ENCODE data around the gene SEPTIN1. TPM values are rescaled to one million over a fixed set of nuclear protein-coding genes. Genes with fewer than 3 reads are reported as not detected.

The SEPTIN1 gene
- total RNA-seq, 1 donor from 2014 or later, result not detected

DNA sequence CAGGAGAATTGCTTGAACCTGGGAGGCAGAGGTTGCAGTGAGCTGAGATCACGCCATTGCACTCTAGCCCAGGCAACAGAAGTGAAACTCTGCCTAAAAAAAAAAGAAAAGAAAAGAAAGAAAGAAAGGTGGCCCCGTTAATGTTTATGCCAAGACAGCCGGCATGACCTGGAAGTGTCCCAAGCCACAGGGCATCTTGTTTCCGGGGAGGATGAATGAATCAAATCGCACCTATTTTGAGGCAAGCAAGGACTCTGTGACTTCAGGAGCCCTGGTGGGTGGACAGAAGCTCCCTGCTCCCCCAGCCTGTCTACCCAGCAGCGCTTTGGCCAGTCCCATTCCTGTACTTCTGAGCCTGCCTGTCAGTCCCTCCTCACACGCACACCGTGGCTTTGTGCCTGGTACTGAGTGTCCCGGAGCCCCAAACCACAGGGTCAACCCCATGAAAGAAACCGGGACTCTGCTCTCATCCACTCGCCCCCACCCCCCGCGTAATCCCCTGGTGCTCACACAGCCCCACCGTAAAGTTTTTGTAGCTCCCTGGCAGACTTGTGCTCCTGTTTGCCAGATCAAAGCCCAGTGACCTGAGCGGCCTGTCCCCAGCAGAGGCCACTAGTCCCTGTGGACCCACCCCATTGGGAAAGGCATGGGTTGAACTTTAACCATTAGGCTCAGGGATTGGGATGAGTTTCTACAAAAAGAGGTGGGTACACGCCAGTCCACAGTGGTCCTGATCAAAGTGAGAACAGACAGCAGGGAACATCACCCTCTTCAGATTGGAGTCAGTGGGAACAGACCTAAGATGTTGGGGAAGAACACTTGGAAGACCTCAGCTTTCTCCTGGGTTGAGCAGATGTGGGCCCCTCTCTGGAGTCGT, 46.5 kb downstream of the SEPTIN1 start:
- no peak for DNase-seq

DNA sequence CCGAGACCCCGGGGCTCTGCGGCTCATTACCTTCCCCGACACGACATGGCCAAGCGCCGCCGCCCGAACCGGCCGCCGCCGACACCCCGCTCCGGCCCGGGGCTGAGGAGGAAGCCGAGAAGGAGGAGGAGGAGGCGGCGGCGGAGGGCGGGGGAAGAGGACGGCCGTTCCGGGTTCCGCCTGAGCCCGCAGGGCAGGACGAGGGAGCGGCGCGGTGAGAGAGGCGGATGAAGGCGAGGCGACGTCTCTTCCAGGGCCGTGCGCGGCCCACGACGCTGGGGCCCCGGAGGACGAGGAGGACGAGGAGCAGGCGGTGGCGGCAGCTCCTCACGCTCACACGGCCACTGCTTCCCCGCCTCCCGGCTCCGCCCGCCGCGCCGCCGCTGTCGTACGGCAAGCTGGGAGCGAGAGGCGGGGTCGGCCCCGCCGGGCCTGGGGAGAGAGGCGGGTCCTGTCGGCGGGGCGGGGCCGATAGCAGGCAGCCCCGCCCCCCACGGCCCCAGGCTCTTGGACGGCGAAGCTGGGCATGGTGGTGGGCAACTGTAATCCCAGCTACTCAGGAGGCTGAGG, 47.2 kb downstream of the SEPTIN1 start:
- peak; percentile 80 for DNase-seq

DNA sequence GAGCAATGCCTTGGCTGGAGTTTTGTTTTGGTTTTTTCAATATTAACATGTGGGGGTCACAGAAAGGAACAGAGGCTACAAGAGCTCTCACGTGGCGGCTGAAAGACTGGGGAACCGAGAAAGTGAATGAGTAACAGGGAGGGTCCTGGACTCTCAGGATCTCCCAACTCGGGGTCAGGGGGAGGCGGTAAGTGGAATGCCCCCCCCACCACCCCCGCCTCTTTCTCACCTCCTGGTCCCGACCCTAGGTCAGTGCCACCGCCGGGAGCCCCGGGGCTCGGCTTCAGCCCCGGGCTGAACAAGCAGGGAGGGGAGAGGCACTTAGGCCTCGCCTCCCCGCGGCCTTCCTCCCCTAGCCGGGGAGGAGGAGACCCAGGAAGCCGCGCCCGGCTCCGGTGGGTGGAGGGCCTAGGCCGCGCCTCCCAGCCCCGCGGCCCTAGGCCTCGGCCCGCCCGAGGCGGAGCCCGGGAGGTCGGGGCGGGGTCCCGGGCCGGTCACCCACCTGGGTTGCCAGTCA, 47.8 kb downstream of the SEPTIN1 start:
- peak; percentile 57 for DNase-seq

Other genes with a start within 250 kb of the SEPTIN1 start
- gene CORO1A, start 199.0 kb downstream of the SEPTIN1 start, total RNA-seq, result 1.9 and 4.7 TPM in 2 replicates
- 57.5 and 245 TPM in 2 replicates for gene BOLA2B, start 188.9 kb downstream of the SEPTIN1 start, total RNA-seq
- gene SLX1A, start 188.7 kb downstream of the SEPTIN1 start, total RNA-seq, result 44.0 and 72.8 TPM in 2 replicates
- gene SULT1A3, start 183.3 kb downstream of the SEPTIN1 start, total RNA-seq, result 2.6 and 7.1 TPM in 2 replicates
- 1.1 and 4.3 TPM in 2 replicates for gene NPIPB13, start 134.1 kb downstream of the SEPTIN1 start, total RNA-seq
- gene CD2BP2, start 27.3 kb downstream of the SEPTIN1 start, total RNA-seq, result 44.4 and 50.4 TPM in 2 replicates
- gene TBC1D10B, start 12.1 kb downstream of the SEPTIN1 start, total RNA-seq, result 37.4 and 57.4 TPM in 2 replicates
- not detected in 2 replicates for gene MYL11, start 7.8 kb downstream of the SEPTIN1 start, total RNA-seq
- 16.5 and 20.1 TPM in 2 replicates for gene ZNF48, start 12.9 kb upstream of the SEPTIN1 start, total RNA-seq
- gene ZNF771, start 25.0 kb upstream of the SEPTIN1 start, total RNA-seq, result 14.8 and 21.4 TPM in 2 replicates
- 61.3 and 61.9 TPM in 2 replicates for gene DCTPP1, start 47.5 kb upstream of the SEPTIN1 start, total RNA-seq
- gene SEPHS2, start 63.3 kb upstream of the SEPTIN1 start, total RNA-seq, result 16.0 and 17.1 TPM in 2 replicates
- gene ITGAL, start 90.2 kb upstream of the SEPTIN1 start, total RNA-seq, result not detected in 2 replicates
- 18.6 and 21.3 TPM in 2 replicates for gene ZNF768, start 144.0 kb upstream of the SEPTIN1 start, total RNA-seq
- gene ZNF747, start 152.3 kb upstream of the SEPTIN1 start, total RNA-seq, result 8.7 and 9.3 TPM in 2 replicates
- gene ZNF764, start 175.8 kb upstream of the SEPTIN1 start, total RNA-seq, result 4.4 and 4.8 TPM in 2 replicates
- 10.6 and 10.9 TPM in 2 replicates for gene ZNF688, start 189.2 kb upstream of the SEPTIN1 start, total RNA-seq
- 8.1 and 11.9 TPM in 2 replicates for gene ZNF785, start 203.1 kb upstream of the SEPTIN1 start, total RNA-seq
- 5.8 and 6.0 TPM in 2 replicates for gene ZNF689, start 227.8 kb upstream of the SEPTIN1 start, total RNA-seq